Anterior cingulate cortex (tissue), 58 donors: Measurements from ENCODE around the gene SPOUT1.
"Not testable (repeated sequence)": the region's sequence is repeated elsewhere in the genome, so short reads cannot be mapped to it uniquely, and the experiment has no call there.

Experiments used
- DNase-seq, 58 donors: peaks; one replicate each; lab custom pipeline; 2025; lab: John Stamatoyannopoulos, UW

The SPOUT1 gene

DNA sequence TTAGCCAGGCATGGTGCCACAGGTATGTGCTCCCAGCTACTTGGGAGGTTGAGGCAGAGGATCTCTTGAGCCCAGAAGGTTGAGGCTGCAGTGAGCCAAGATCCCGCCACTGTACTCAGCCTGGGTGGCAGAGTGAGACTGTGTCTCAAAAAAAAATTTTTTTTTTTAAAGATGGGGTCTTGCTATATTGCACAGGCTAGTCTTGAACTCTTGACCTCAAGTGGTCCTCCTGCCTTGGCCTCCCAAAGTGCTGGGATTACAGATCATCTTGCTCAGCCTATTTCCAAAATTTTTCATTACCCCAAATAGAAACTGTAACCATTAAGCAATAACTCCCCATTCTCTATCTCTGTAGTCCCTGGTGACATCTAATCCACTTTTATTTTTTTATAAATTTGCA lies 46.9 kb downstream of the SPOUT1 start:
- no peak for DNase-seq

DNA sequence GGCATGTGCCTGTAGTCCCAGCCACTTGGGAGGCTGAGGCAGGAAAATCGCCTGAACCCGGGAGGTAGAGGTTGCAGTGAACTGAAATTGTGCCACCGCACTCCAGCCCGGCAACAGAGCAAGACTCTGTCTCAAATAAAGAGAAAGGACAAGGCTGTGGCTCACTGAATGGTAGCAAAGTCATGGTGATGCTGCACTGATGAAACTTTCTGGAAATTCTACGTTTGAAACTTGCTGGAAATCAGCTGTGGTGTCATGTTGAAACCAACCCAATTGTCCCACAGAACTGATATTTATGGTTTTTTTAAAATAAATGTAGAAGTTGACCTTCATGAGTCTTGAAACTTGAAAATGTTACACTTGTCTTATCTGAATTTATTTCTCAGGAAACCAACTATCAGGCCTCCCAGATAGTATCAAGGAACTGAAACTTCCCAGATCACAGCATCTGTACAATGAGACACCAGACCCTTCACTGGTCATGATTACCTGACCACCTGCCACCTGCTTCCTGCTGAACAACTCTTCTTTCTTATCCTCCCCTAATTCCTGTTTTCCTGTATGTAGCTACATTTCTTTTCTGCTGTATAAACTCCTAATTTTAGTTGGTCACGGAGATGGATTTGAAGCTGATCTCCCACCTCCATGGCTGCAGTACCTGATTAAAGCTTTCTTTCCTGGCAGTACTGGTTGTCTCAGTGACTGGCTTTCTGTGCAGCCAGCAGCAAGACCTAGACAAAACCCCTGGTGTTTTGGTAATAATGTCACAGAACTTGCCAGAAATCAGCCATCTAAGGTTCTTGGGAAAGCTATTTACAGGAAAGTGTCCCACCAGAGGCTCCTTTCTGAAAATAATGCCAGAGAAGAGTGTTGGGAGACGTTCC lies 48.2 kb downstream of the SPOUT1 start:
- DNase-seq = no peak

DNA sequence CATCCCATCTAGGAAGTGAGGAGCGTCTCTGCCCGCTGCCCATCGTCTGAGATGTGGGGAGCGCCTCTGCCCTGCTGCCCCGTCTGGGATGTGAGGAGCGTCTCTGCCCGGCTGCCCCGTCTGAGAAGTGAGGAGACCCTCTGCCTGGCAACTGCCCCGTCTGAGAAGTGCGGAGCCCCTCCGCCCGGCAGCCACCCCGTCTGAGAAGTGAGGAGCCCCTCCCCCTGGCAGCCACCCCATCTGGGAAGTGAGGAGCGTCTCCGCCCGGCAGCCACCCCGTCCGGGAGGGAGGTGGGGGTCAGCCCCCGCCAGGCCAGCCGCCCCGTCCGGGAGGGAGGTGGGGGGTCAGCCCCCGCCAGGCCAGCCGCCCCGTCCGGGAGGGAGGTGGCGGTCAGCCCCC lies 49.5 kb downstream of the SPOUT1 start:
- not testable (repeated sequence) for DNase-seq

DNA sequence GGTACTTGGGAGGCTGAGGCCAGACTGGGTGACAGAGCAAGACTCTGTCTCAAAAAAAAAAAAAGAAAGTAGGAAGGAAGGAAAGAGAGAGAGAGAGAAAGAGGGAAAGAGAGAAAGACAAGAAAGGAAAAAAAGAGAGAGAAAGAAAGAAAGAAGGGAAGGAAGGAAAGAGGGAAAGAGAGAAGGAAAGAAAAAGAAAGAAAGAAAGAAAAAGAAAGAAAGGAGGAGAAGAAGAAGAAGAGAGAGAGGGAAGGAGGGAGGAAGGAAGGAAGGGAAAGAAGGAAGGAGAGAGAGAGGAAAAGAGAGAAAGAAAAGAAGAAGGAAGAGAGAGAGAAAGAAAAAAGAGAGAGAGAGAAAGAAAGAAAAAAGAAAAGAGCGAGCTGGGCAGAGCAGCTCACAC lies 54.8 kb downstream of the SPOUT1 start:
- DNase-seq = no peak

DNA sequence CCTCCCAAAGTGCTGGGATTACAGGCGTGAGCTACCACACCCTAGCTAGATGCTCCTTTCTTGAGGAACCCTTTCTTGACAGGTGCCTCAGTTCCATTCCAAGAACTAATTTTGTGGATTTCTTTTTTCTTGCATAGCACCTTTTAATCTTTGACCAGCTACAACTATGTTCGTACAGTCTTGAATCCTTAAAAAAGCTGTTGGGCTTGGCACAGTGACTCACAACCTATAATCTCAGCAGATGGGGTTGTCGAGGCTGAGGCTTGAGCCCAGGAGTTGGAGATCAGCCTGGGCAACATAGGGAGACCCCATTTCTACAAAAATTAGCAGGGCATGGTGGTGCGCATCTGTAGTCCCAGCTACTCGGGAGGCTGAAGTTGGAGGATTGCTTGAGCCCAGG lies 56.5 kb downstream of the SPOUT1 start:
- DNase-seq = no peak

DNA sequence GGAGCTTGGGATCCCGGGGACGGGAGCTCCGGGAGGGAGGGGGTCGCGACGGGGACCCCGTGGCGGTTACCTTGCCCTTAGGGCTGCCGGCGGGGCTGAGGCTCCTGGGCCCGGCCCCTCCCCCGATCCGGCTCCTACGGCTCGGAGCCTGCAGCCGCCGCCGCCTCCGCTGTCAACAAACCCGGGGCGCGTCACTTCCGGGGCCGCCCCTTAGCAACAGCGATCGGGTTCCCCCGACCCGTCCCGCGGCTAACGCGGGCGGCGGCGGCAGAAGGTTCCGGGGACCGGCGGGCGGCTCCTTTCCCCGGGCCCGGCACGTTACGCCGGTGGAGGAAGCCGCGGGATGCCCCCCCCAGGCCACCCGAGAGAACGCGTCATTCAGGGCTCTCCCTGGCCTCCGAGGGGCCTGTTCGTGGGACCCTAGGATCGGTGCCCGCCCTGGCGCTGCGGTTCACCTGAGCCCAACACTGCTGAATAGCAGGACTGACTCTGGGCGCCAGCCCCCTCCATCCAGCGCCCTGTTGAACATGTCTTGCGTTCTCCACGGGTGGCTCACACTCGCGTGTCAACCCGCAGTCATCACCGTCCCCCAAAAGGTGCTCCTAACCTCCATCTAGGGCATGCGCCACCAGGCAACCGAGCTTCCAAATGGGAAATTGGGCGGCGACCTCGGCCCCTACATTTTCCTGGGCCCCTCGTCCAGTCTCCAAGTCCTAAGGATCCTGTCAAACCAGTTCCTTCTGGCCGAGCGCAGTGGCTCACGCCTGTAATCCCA lies 57.7 kb downstream of the SPOUT1 start, which contains the start of gene ZER1:
TSS of gene ZER1 (minus strand) at position 183 of the 775 bp plus-strand sequence. CDS start 16,362 bp downstream, outside the sequence.
- peak; percentile 46 to 95 (median 85) for DNase-seq

DNA sequence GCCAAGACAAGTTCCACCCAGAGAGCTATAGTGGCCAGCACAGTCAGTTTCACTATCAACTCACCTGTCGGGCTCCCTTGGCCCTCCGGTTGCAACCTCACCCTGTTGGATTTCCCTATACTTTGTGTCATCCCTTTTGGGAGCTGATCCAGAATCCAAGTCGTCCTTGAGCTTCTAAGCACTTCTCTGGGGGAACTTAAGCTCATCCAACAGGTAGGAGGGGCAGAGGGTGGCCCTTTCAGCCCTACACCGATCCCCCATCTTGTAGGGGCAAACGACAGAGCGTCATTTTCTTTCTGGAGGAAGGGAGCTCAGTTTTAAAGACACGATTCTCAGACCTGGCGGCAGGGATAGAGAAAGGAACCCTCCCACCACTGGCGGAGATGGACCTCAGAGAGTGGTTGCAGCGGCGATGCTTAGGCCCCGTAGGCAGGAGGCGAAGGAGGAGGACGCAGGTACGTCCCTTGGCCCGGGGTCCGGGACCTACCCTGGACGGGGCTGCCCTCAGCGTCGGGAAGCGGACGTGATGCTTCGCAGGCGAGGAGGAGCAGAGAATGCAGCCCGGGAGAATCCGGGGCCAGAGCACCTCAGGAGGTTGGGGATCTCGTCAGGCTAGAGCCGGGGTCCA lies 58.4 kb downstream of the SPOUT1 start:
- DNase-seq = peak in 12 of 58 donors; percentile 8 to 62 (median 52)

DNA sequence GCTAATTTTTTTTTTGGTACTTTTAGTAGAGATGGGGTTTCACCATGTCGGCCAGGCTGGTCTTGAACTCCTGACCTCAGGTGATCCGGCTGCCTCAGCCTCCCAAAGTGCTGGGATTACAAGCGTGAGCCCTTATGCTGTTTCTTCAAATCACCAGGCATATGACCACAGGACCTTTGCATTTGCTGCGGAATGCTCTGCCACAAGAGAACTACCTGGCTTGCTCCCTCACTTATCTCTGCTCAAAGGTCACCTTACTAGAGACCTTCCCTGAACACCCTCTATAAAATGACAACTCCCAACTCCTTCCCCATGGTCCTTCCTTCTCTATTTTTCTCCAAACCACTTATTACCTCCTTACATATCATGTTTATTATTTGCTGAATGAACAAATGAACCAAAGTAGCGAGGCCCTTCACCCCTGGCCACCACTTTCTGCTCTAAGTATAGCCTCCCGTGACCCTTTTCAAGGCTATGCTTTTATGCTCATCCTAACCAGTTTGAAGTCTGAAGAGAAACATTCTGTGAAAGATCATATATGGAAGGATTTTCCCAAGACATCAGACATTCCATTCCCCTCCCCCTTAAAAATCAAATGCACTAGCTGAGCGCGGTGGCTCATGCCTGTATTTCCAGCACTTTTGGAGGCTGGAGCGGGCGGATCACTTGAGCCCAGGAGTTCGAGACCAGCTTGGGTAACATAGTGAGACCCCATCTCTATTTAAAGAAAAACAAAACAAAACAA lies 59.1 kb downstream of the SPOUT1 start:
- no peak for DNase-seq
